ENCODE measurements around the gene YWHAG.

DNA sequence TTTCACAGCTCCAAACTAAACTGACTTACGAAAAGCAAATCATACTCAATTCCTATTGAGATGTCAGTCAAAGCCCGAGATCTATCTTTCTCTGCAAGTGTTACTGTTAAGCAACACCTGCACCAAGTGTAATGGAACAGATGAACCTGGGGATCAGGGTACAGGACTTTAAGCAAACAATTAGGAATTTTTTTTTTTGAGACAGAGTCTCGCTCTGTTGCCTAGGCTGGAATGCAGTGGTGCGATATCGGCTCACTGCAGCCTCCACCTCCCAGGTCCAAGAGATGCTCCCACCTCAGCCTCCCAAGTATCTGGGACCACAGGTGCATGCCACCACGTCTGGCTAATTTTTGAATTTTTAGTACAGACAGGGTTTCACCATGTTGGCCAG is 14.9 kb downstream of the YWHAG start:
- TF ChIP-seq, protein P1, sequence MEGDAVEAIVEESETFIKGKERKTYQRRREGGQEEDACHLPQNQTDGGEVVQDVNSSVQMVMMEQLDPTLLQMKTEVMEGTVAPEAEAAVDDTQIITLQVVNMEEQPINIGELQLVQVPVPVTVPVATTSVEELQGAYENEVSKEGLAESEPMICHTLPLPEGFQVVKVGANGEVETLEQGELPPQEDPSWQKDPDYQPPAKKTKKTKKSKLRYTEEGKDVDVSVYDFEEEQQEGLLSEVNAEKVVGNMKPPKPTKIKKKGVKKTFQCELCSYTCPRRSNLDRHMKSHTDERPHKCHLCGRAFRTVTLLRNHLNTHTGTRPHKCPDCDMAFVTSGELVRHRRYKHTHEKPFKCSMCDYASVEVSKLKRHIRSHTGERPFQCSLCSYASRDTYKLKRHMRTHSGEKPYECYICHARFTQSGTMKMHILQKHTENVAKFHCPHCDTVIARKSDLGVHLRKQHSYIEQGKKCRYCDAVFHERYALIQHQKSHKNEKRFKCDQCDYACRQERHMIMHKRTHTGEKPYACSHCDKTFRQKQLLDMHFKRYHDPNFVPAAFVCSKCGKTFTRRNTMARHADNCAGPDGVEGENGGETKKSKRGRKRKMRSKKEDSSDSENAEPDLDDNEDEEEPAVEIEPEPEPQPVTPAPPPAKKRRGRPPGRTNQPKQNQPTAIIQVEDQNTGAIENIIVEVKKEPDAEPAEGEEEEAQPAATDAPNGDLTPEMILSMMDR (IDR thresholded peaks at IDR 0.05), result no peak
- TF ChIP-seq POLR2AphosphoS5 (IDR thresholded peaks at IDR 0.05) (no peak), POLR2A (IDR thresholded peaks at IDR 0.05) (no peak)

Data from prostate gland (tissue), 2 donors.